Measurements from ENCODE around the gene HPCAL1. TPM values are rescaled to one million over a fixed set of nuclear protein-coding genes. Genes with fewer than 3 reads are reported as not detected.
"Not testable (repeated sequence)": the region's sequence is repeated elsewhere in the genome, so short reads cannot be mapped to it uniquely, and the experiment has no call there.

Gene HPCAL1
- total and polyA plus RNA-seq, 4 experiments from 2014 or later, result 77.1 to 114 (median 90.4) TPM

GRCh38 chr2:10257036-10257435 lies 45.7 kb upstream of the HPCAL1 start:
- intact Hi-C loops (cut with micrococcal nuclease), result no loop called here
- Mint-ChIP-seq H3K9me3 (peaks cover 0 to under 1% (median 0%) of the 10 kb centered on the region in 8 donors), H3K27ac (no peak overlapping the region), H3K4me1 (peaks cover 0 to 2% (median 0%) of the 10 kb centered on the region in 4 donors), H3K27me3 (peaks cover 2 to 6% of the 10 kb centered on the region in 2 donors), H3K36me3 (no peaks in the 10 kb centered on the region), H3K4me3 (no peak overlapping the region)
- Histone ChIP-seq H3K4me1 (ENCODE audit: insufficient read depth, low read length) (no peaks in the 10 kb centered on the region), H3K36me3 (ENCODE audit: insufficient read depth, low read length) (no peaks in the 10 kb centered on the region), H3K4me3 (ENCODE audit: low read length in 2 of 2) (no peak overlapping the region), H3K27ac (ENCODE audit: low read depth, low read length) (no peak overlapping the region), H3K9me3 (ENCODE audit: control insufficient read depth in 1 of 2, low read length in 2 of 2) (no peaks in the 10 kb centered on the region), H3K27me3 (ENCODE audit: insufficient read depth, low read length) (no peaks in the 10 kb centered on the region)
- CTCF ChIA-PET (ENCODE audit: partially characterized antibody), result no interaction called here
- POLR2A ChIA-PET (ENCODE audit: partially characterized antibody), result no interaction called here
- no peak for DNase-seq

GRCh38 chr2:10257500-10258147 lies 45.1 kb upstream of the HPCAL1 start:
- H3K4me3 Mint-ChIP-seq, result no peak overlapping the region
- Histone ChIP-seq H3K27ac (ENCODE audit: low read depth, low read length) (no peak overlapping the region), H3K36me3 (ENCODE audit: insufficient read depth, low read length) (no peaks in the 10 kb centered on the region), H3K4me1 (ENCODE audit: insufficient read depth, low read length) (no peaks in the 10 kb centered on the region), H3K9me3 (ENCODE audit: control insufficient read depth in 1 of 2, low read length in 2 of 2) (no peaks in the 10 kb centered on the region), H3K4me3 (ENCODE audit: low read length in 2 of 2) (no peak overlapping the region), H3K27me3 (ENCODE audit: insufficient read depth, low read length) (no peaks in the 10 kb centered on the region)
- intact Hi-C loops (cut with micrococcal nuclease), result no loop called here
- CTCF ChIA-PET (ENCODE audit: partially characterized antibody), result no interaction called here
- H3K27me3 Mint-ChIP-seq, result peaks cover 2 to 6% of the 10 kb centered on the region in 2 donors
- POLR2A ChIA-PET (ENCODE audit: partially characterized antibody), result no interaction called here
- no peaks in the 10 kb centered on the region for H3K36me3 Mint-ChIP-seq
- DNase-seq, result no peak
- H3K9me3 Mint-ChIP-seq, result no peaks in the 10 kb centered on the region
- H3K4me1 Mint-ChIP-seq, result peaks cover 0 to 2% (median 0%) of the 10 kb centered on the region in 4 donors
- no peak overlapping the region for H3K27ac Mint-ChIP-seq

GRCh38 chr2:10258326-10258725 lies 44.4 kb upstream of the HPCAL1 start:
- H3K27ac Mint-ChIP-seq, result peak overlapping the region in 1 of 7 donors; percentile 43
- Histone ChIP-seq H3K36me3 (ENCODE audit: insufficient read depth, low read length) (no peaks in the 10 kb centered on the region), H3K4me1 (ENCODE audit: insufficient read depth, low read length) (no peaks in the 10 kb centered on the region), H3K27me3 (ENCODE audit: insufficient read depth, low read length) (no peaks in the 10 kb centered on the region), H3K4me3 (ENCODE audit: low read length in 2 of 2) (no peak overlapping the region), H3K27ac (ENCODE audit: low read depth, low read length) (no peak overlapping the region), H3K9me3 (ENCODE audit: control insufficient read depth in 1 of 2, low read length in 2 of 2) (no peaks in the 10 kb centered on the region)
- peaks cover 0 to 2% (median 0%) of the 10 kb centered on the region in 4 donors for H3K4me1 Mint-ChIP-seq
- ChIA-PET CTCF (ENCODE audit: partially characterized antibody) (no interaction called here), POLR2A (ENCODE audit: partially characterized antibody) (no interaction called here)
- no peak overlapping the region for H3K4me3 Mint-ChIP-seq
- H3K36me3 Mint-ChIP-seq, result no peaks in the 10 kb centered on the region
- intact Hi-C loops (cut with micrococcal nuclease), result no loop called here
- peaks cover 2 to 6% of the 10 kb centered on the region in 2 donors for H3K27me3 Mint-ChIP-seq
- H3K9me3 Mint-ChIP-seq, result no peaks in the 10 kb centered on the region
- DNase-seq, result no peak

- CTCF ChIA-PET (ENCODE audit: partially characterized antibody), result no interaction called here
Observed at GRCh38 chr2:10258726-10259125, 44.0 kb upstream of the HPCAL1 start.

GRCh38 chr2:10260130-10260529 lies 42.6 kb upstream of the HPCAL1 start:
- Histone ChIP-seq H3K9me3 (ENCODE audit: control insufficient read depth in 1 of 2, low read length in 2 of 2) (no peaks in the 10 kb centered on the region), H3K27me3 (ENCODE audit: insufficient read depth, low read length) (no peaks in the 10 kb centered on the region), H3K36me3 (ENCODE audit: insufficient read depth, low read length) (no peaks in the 10 kb centered on the region), H3K4me3 (ENCODE audit: low read length in 2 of 2) (no peak overlapping the region), H3K27ac (ENCODE audit: low read depth, low read length) (no peak overlapping the region), H3K4me1 (ENCODE audit: insufficient read depth, low read length) (no peaks in the 10 kb centered on the region)
- intact Hi-C loops (cut with micrococcal nuclease), result no loop called here
- H3K4me3 Mint-ChIP-seq, result no peak overlapping the region
- peaks cover 0 to 2% (median 0%) of the 10 kb centered on the region in 8 donors for H3K9me3 Mint-ChIP-seq
- no peak overlapping the region for H3K27ac Mint-ChIP-seq
- peaks cover 2 to 6% of the 10 kb centered on the region in 2 donors for H3K27me3 Mint-ChIP-seq
- DNase-seq, result no peak
- ChIA-PET POLR2A (ENCODE audit: partially characterized antibody) (no interaction called here), CTCF (ENCODE audit: partially characterized antibody) (no interaction called here)
- peaks cover 0 to 2% (median 0%) of the 10 kb centered on the region in 4 donors for H3K4me1 Mint-ChIP-seq
- H3K36me3 Mint-ChIP-seq, result no peaks in the 10 kb centered on the region

More at GRCh38 chr2:10258726-10259125, 44.0 kb upstream of the HPCAL1 start:
- POLR2A ChIA-PET (ENCODE audit: partially characterized antibody), result no interaction called here
- H3K27ac ChIP-seq (ENCODE audit: low read depth, low read length), result no peak overlapping the region
- Mint-ChIP-seq H3K4me1 (peaks cover 0 to 2% (median 0%) of the 10 kb centered on the region in 4 donors), H3K4me3 (no peak overlapping the region), H3K36me3 (no peaks in the 10 kb centered on the region), H3K27ac (peak overlapping the region in 1 of 7 donors; percentile 47), H3K9me3 (no peaks in the 10 kb centered on the region), H3K27me3 (peaks cover 2 to 6% of the 10 kb centered on the region in 2 donors)
- H3K4me1 ChIP-seq (ENCODE audit: insufficient read depth, low read length), result no peaks in the 10 kb centered on the region
- no peaks in the 10 kb centered on the region for H3K9me3 ChIP-seq (ENCODE audit: control insufficient read depth in 1 of 2, low read length in 2 of 2)
- no peak for DNase-seq
- intact Hi-C loops (cut with micrococcal nuclease), result no loop called here
- H3K4me3 ChIP-seq (ENCODE audit: low read length in 2 of 2), result no peak overlapping the region
- H3K27me3 ChIP-seq (ENCODE audit: insufficient read depth, low read length), result no peaks in the 10 kb centered on the region
- no peaks in the 10 kb centered on the region for H3K36me3 ChIP-seq (ENCODE audit: insufficient read depth, low read length)

GRCh38 chr2:10263526-10263925 lies 39.2 kb upstream of the HPCAL1 start:
- H3K27me3 Mint-ChIP-seq; DNase-seq; H3K36me3 Mint-ChIP-seq; H3K9me3 Mint-ChIP-seq; H3K4me3 ChIP-seq (ENCODE audit: low read length in 2 of 2); H3K27ac Mint-ChIP-seq; H3K9me3 ChIP-seq (ENCODE audit: control insufficient read depth in 1 of 2, low read length in 2 of 2); intact Hi-C loops (cut with micrococcal nuclease); H3K4me1 Mint-ChIP-seq; H3K36me3 ChIP-seq (ENCODE audit: insufficient read depth, low read length); H3K4me1 ChIP-seq (ENCODE audit: insufficient read depth, low read length); H3K4me3 Mint-ChIP-seq; POLR2A ChIA-PET (ENCODE audit: partially characterized antibody); H3K27ac ChIP-seq (ENCODE audit: low read depth, low read length); H3K27me3 ChIP-seq (ENCODE audit: insufficient read depth, low read length): not testable (repeated sequence)
- CTCF ChIA-PET (ENCODE audit: partially characterized antibody), result interaction anchor here (3.9 kb wide), 1 partner anchor 145 kb away, joined by 23 read pairs; no protein-coding TSS in a partner anchor

GRCh38 chr2:10264506-10265328 lies 38.0 kb upstream of the HPCAL1 start:
- Mint-ChIP-seq H3K4me1 (no peaks in the 10 kb centered on the region), H3K27me3 (peaks cover 0 to 2% of the 10 kb centered on the region in 2 donors), H3K36me3 (no peaks in the 10 kb centered on the region), H3K27ac (no peak overlapping the region), H3K9me3 (peaks cover 0 to 2% (median 0%) of the 10 kb centered on the region in 8 donors), H3K4me3 (no peak overlapping the region)
- H3K27ac ChIP-seq (ENCODE audit: low read depth, low read length), result no peak overlapping the region
- no peaks in the 10 kb centered on the region for H3K27me3 ChIP-seq (ENCODE audit: insufficient read depth, low read length)
- no peak overlapping the region for H3K4me3 ChIP-seq (ENCODE audit: low read length in 2 of 2)
- H3K36me3 ChIP-seq (ENCODE audit: insufficient read depth, low read length), result no peaks in the 10 kb centered on the region
- H3K4me1 ChIP-seq (ENCODE audit: insufficient read depth, low read length), result no peaks in the 10 kb centered on the region
- CTCF ChIA-PET (ENCODE audit: partially characterized antibody), result interaction anchor here (1.3 to 3.9 kb wide), 3 partner anchors 144 to 170 kb away, joined by 3 to 23 read pairs (median 5); no protein-coding TSS in a partner anchor
- POLR2A ChIA-PET (ENCODE audit: partially characterized antibody), result interaction anchor here (0.7 kb wide), 1 partner anchor 100 kb away, joined by 3 read pairs; no protein-coding TSS in a partner anchor
- DNase-seq, result no peak
- no peaks in the 10 kb centered on the region for H3K9me3 ChIP-seq (ENCODE audit: control insufficient read depth in 1 of 2, low read length in 2 of 2)
- intact Hi-C loops (cut with micrococcal nuclease), result no loop called here
